Keratinocyte (primary cell): ENCODE results near the gene IL32. TPM values are rescaled to one million over a fixed set of nuclear protein-coding genes. Genes with fewer than 3 reads are reported as not detected.
A peak's percentile ranks its signal among the peaks of the same experiment; 100 is the strongest.

Source experiments
- DNase-seq: peaks from one replicate; pipeline ENCODE4 v3.0.0-alpha.2; 2011; ENCODE audit warnings: low read depth, missing footprints, low spot score
- FAIRE-seq: peaks from 2 replicates; lab custom pipeline; 2011; peaks lifted over from hg19 to GRCh38; lab: Jason Lieb, UNC
- H2AFZ ChIP-seq: 2 replicates; pipeline ENCODE4 v1.6.0; 2012; ENCODE audit warnings: low read length, control low read depth, inconsistent platforms; ENCODE audit not compliant: control insufficient read depth
- H3K27ac ChIP-seq: 2 replicates; pipeline ENCODE4 v1.5.1; 2011; ENCODE audit warnings: low read length; ENCODE audit not compliant: control insufficient read depth, insufficient read depth
- H3K27me3 ChIP-seq: 3 replicates; pipeline ENCODE4 v1.6.0; 2011; ENCODE audit warnings: low read length; ENCODE audit not compliant: control insufficient read depth, insufficient read depth; ENCODE audit errors: extremely low read depth
- H3K36me3 ChIP-seq, 2 experiments: 2 replicates in 1 of 2; 3 replicates in 1 of 2; pipeline ENCODE4 v1.5.1; 2011; ENCODE audit warnings: low read length in 2 of 2, mild to moderate bottlenecking in 1 of 2; ENCODE audit not compliant: control insufficient read depth in 2 of 2, insufficient read depth in 2 of 2; ENCODE audit errors: extremely low read depth in 1 of 2
- H3K4me1 ChIP-seq: 3 replicates; pipeline ENCODE4 v1.5.1; 2011; ENCODE audit warnings: low read length; ENCODE audit not compliant: control insufficient read depth, insufficient read depth; ENCODE audit errors: extremely low read depth
- H3K4me2 ChIP-seq: 3 replicates; pipeline ENCODE4 v1.6.0; 2011; ENCODE audit warnings: low read depth, low read length; ENCODE audit not compliant: control insufficient read depth, insufficient read depth; ENCODE audit errors: extremely low read depth
- H3K4me3 ChIP-seq, 3 experiments: fragments of 200-600 bp in 1 of 3; sonication (generic) in 1 of 3; 2 replicates in 2 of 3; 3 replicates in 1 of 3; pipeline ENCODE4 v1.5.1; 2011 to 2016; ENCODE audit warnings: low read length in 3 of 3, mild to moderate bottlenecking in 3 of 3, control low read depth in 2 of 3, inconsistent platforms in 1 of 3, low read depth in 1 of 3, mixed read lengths in 1 of 3, mixed run types in 1 of 3, moderate library complexity in 1 of 3; ENCODE audit not compliant: control insufficient read depth in 2 of 3, insufficient read depth in 2 of 3; ENCODE audit errors: extremely low read depth in 1 of 3
- H3K79me2 ChIP-seq: 2 replicates; pipeline ENCODE4 v1.6.0; 2012; ENCODE audit warnings: low read length; ENCODE audit not compliant: control insufficient read depth, insufficient read depth
- H3K9ac ChIP-seq: 3 replicates; pipeline ENCODE4 v1.6.0; 2011; ENCODE audit warnings: low read length; ENCODE audit not compliant: control insufficient read depth, insufficient read depth; ENCODE audit errors: extremely low read depth
- H3K9me1 ChIP-seq: 3 replicates; pipeline ENCODE4 v1.6.0; 2011; ENCODE audit warnings: low read length; ENCODE audit not compliant: control insufficient read depth, insufficient read depth; ENCODE audit errors: extremely low read depth
- H3K9me3 ChIP-seq: 2 replicates; pipeline ENCODE4 v1.5.1; 2012; ENCODE audit warnings: low read depth, low read length; ENCODE audit not compliant: control insufficient read depth
- H4K20me1 ChIP-seq: 3 replicates; pipeline ENCODE4 v1.6.0; 2011; ENCODE audit warnings: low read length; ENCODE audit not compliant: control insufficient read depth, insufficient read depth; ENCODE audit errors: extremely low read depth
- EZH2 ChIP-seq: IDR thresholded peaks from one replicate; pipeline ENCODE4 v1.6.1; 2012; ENCODE audit warnings: inconsistent platforms, mild to moderate bottlenecking, low read length, moderate library complexity
- dilution Hi-C: fragments of 300-500 bp; cut with MboI; formaldehyde crosslinking; loops from one replicate; pipeline ENCODE4 v1.7.0; 2020; ENCODE audit warnings: low sequenced_read_pairs; ENCODE audit not compliant: extremely low pct_ligation_motif_present
- polyA plus RNA-seq, 5 experiments: library from polyadenylated mRNA; depleted of rRNA in 3 of 5; stranded (reverse) in 3 of 5; stranded (forward) in 1 of 5; unstranded in 1 of 5; fragments of >200 nt; gene quantifications; 1 replicate in 1 of 5; 2 replicates in 3 of 5; 3 replicates in 1 of 5; pipeline versions ENCODE4 v1.2.1 to v1.2.3, GENCODE V29; 2011 to 2012; ENCODE audit warnings: missing spikeins in 2 of 5, low read depth in 1 of 5, low replicate concordance in 1 of 5
- TF ChIP-seq, protein P1 (sequence below), 3 experiments: IDR thresholded peaks in 1 of 3; conservative IDR thresholded peaks in 1 of 3; optimal IDR thresholded peaks in 1 of 3; 2 replicates in 2 of 3; 3 replicates in 1 of 3; pipeline versions ENCODE3 to v1.5.1; 2011; ENCODE audit warnings: low read length in 3 of 3, mild to moderate bottlenecking in 3 of 3, moderate library complexity in 2 of 3, control low read depth in 1 of 3, inconsistent platforms in 1 of 3; ENCODE audit not compliant: insufficient read depth in 2 of 3; ENCODE audit errors: extremely low read depth in 1 of 3

The IL32 gene
- polyA plus RNA-seq, 1 donor (not counting 4 experiments of a cell fraction or from before 2014, with no cell fraction given): 0.28 TPM

- no peak for DNase-seq
- no peak for FAIRE-seq
- Histone ChIP-seq H3K9ac (no peak overlapping the region), H3K4me3 (no peak overlapping the region), H2AFZ (peak overlapping the region; percentile 22), H3K9me1 (no peaks in the 10 kb centered on the region), H3K4me2 (peak overlapping the region; percentile 58), H3K79me2 (no peaks in the 10 kb centered on the region), H3K27me3 (peaks cover 19% of the 10 kb centered on the region), H3K36me3 (peaks cover 11 to 14% of the 10 kb centered on the region in 2 experiments), H3K9me3 (no peaks in the 10 kb centered on the region), H3K27ac (no peak overlapping the region), H3K4me1 (peaks cover 7% of the 10 kb centered on the region), H4K20me1 (no peaks in the 10 kb centered on the region)
- dilution Hi-C loops: no loop called here
- no peak for TF ChIP-seq EZH2
- TF ChIP-seq, protein P1, sequence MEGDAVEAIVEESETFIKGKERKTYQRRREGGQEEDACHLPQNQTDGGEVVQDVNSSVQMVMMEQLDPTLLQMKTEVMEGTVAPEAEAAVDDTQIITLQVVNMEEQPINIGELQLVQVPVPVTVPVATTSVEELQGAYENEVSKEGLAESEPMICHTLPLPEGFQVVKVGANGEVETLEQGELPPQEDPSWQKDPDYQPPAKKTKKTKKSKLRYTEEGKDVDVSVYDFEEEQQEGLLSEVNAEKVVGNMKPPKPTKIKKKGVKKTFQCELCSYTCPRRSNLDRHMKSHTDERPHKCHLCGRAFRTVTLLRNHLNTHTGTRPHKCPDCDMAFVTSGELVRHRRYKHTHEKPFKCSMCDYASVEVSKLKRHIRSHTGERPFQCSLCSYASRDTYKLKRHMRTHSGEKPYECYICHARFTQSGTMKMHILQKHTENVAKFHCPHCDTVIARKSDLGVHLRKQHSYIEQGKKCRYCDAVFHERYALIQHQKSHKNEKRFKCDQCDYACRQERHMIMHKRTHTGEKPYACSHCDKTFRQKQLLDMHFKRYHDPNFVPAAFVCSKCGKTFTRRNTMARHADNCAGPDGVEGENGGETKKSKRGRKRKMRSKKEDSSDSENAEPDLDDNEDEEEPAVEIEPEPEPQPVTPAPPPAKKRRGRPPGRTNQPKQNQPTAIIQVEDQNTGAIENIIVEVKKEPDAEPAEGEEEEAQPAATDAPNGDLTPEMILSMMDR (optimal IDR thresholded peaks at IDR 0.05 in 1 of 3, IDR thresholded peaks at IDR 0.05 in 1 of 3, conservative IDR thresholded peaks at IDR 0.05 in 1 of 3; ENCODE audit: extremely low read depth in 1 of 3, insufficient read depth in 2 of 3, low read length in 3 of 3): no peak
These were observed 35.8 kb upstream of the IL32 start for GRCh38 chr16:3029491-3030221.

DNA sequence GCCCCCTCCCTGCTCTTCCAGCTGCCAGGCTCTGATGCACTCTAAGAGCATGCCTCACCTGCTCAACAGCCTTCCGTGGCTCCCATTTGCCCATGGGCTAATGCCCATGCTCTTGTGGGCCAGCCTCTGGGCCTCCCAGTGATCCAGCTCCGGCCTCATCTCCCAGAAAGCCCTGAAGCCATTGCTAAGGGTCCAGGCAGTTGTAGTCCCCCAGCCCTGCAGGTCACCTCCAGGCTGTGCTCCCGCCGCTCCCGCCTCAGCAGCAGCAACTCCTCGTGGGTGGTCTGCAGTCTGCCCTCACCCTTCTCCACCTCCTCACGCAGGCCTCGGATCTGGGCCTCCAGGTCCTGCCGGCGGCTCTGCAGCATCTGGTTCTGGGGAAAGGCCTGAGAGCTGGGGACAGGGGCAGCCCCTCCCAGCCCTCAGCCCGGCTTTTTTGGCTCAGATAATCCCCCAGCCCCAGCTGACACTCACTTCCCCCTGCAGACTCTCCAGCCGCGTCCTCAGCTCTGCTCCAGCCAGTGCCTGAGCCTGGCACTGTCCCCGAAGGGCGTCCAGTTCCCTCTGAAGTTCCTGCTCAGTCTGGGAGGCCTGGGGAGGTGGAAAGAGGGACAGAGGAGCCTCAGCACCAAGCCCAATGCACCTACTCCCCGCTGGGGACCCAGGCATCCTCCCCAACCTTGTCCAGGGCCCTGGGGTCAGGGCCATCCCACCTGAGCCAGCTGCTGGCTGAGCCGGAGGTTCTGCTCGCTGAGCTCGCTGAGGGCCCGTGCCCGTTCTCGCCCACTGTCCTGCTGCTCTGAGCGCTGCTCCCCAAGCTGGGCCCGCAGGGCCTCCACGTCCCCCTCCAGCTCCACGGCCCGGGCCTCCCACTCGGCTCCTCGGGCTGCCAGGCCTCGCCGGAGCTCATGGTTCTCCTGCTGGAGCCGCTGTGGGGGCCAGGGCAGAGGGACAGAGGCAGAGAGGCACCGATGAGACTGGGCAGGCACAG is 34.9 kb upstream of the IL32 start:
- FAIRE-seq (no peak), DNase-seq (no peak)
- H3K9ac ChIP-seq: no peak overlapping the region
- no peaks in the 10 kb centered on the region for H3K9me1 ChIP-seq
- H3K27me3 ChIP-seq: peaks cover 23% of the 10 kb centered on the region
- peaks cover 11% of the 10 kb centered on the region in 2 experiments for H3K36me3 ChIP-seq
- no peak overlapping the region for H3K27ac ChIP-seq
- no peaks in the 10 kb centered on the region for H3K9me3 ChIP-seq
- no peak overlapping the region for H3K4me2 ChIP-seq
- H4K20me1 ChIP-seq: no peaks in the 10 kb centered on the region
- peaks cover 5% of the 10 kb centered on the region for H3K4me1 ChIP-seq
- TF ChIP-seq, protein P1 (optimal IDR thresholded peaks at IDR 0.05 in 1 of 3, IDR thresholded peaks at IDR 0.05 in 1 of 3, conservative IDR thresholded peaks at IDR 0.05 in 1 of 3; ENCODE audit: extremely low read depth in 1 of 3, insufficient read depth in 2 of 3, low read length in 3 of 3): no peak
- no peak for TF ChIP-seq EZH2
- H3K4me3 ChIP-seq: no peak overlapping the region
- dilution Hi-C loops: no loop called here
- H2AFZ ChIP-seq: no peak overlapping the region
- H3K79me2 ChIP-seq: no peaks in the 10 kb centered on the region
